ENCODE measurements around the gene FRYL.
"Not testable (repeated sequence)": the region's sequence is repeated elsewhere in the genome, so short reads cannot be mapped to it uniquely, and the experiment has no call there.

The FRYL gene

GRCh38 chr4:48787056-48787455, 7.0 kb upstream of the FRYL start:
- intact Hi-C loops (cut with DNase I), result no loop called here

GRCh38 chr4:48786549-48786948, 6.5 kb upstream of the FRYL start:
- intact Hi-C loops (cut with DNase I), result no loop called here
- DNase-seq, result no peak

More at GRCh38 chr4:48787056-48787455, 7.0 kb upstream of the FRYL start:
- peak in 1 of 10 donors; percentile 20 for DNase-seq

DNA sequence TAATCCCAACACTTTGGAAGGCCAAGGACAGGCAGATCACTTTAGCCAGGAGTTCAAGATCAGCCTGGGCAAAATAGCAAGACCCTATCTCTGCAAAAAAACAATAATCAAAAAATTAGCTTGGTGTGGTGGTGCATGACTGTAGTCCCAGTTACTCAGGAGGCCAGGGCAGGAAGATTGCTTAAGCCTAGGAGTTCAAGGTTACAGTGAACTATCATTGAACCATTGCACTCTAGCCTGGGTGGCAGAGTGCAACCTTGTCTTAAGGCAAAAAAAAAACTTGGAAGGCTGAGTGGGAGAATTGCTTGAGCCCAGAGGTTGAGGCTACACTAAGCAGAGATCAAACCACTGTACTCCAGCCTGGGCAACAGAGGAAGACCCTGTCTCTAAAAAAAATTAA, 5.2 kb upstream of the FRYL start:
- intact Hi-C loops (cut with DNase I), result no loop called here
- DNase-seq, result no peak

GRCh38 chr4:48781968-48782367, 1.9 kb upstream of the FRYL start:
- intact Hi-C loops (cut with DNase I), result loop anchor here (2.0 kb wide), 1 partner anchor 181 kb away; no protein-coding TSS in a partner anchor

GRCh38 chr4:48780865-48781214, 761 bp upstream of the FRYL start:
- intact Hi-C loops (cut with DNase I), result loop anchor here (2.0 kb wide), 1 partner anchor 182 kb away; no protein-coding TSS in a partner anchor
- DNase-seq, result no peak

More at GRCh38 chr4:48781968-48782367, 1.9 kb upstream of the FRYL start:
- no peak for DNase-seq

GRCh38 chr4:48779095-48779997, 733 bp downstream of the FRYL start:
- DNase-seq, result peak; percentile 42 to 96 (median 68)
- intact Hi-C loops (cut with DNase I), result loop anchor here (1.0 to 10.0 kb wide), 4 partner anchors 52 to 435 kb away; partner anchors contain the start of genes OCIAD1 and SLAIN2

DNA sequence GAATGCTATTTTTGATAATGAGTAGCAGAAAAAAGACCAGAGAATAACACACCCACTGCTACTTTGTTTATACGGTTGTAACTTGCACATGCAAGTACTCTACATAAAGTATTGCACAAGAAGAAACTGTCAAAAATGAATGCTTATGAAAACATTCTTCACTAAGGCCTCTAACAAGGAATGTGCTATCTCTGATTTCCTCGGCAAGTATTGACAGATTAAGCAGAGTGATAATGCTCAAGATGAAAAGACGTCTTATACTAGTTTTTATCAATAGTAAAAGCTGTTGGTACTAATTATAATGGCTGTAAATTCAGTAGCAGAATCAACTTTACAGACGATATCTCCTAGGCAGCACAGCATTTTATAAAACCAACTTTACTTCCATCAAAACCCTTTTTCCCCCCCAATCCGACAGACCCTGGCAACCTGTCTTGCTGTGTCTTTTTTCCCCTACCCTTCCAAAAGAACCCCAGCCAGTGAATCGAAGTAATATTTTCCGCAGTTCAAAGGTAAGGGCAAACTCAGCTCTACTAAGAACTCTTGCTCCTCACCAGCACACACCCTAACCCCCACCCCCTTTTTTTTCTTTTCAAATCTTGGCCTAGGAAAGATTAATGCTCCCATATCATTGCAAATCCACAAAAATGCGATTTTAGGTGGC, 1.5 kb downstream of the FRYL start:
- intact Hi-C loops (cut with DNase I), result loop anchor here (1.0 to 10.0 kb wide), 4 partner anchors 53 to 434 kb away; partner anchors contain the start of genes OCIAD1 and SLAIN2
- DNase-seq, result no peak

DNA sequence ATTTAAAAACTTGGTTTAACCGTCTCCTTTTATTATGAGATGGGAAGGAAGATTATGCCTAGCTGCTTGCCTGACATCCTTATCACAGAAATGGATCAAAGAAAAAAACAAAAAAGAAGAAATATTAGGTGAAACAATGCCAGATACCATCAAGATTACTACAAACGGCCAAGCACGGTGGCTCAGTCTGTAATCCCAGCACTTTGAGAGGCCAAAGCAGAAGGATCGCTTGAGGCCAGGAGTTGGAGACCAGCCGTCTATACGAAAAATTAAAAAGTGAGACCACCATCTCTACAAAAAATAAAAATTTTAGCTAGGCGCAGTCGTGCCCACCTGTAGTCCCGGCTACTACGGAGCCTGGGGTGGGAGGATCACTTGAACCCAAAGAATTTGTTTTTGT, 2.3 kb downstream of the FRYL start:
- no peak for DNase-seq
- intact Hi-C loops (cut with DNase I), result loop anchor here (2.0 to 10.0 kb wide), 3 partner anchors 125 to 433 kb away; partner anchors contain the start of gene SLAIN2

DNA sequence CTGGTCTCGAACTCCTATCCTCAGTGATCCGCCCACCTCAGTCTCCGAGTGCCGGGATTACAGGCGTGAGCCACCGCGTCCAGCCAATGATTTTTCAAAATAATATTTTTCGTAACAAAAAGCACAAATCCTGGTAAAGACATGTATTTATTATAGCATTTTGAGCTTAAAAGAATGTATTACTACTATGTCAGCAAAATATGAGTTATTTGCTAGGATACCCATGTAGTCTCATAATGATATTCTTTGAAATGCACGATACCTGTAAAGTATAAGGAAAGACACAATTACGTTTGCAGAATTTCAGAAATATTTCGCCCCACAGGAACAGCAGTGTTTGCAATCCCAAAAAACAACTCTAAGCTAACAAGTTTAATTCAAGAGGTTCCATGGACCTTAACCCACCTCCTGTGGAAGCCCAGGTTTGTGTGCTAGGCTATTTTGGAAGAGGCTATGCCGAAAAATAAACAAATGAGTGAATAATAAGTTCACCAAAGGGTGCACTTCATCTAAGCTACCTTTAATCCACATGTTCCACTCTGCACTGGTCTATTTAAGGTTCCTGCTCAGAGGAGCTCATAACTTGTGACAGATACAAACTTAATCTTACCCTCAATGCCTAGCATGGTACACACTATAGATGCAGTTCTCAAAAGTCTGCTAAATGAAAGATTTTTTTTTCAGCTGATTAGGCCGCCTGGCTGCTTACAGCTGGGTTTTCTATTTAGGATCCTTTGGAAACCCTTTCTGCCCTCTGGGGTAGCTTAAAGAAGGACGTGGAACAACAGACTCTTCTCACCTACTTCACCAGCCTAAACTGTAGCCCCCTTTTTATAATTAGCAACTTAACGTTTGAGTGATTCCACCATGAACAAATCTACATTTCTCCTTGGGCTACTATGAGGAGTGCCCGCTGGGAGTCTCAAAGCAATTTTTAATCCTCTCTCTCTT, 5.0 kb downstream of the FRYL start:
- DNase-seq, result no peak
- intact Hi-C loops (cut with DNase I), result loop anchor here (5.0 to 10.0 kb wide), 2 partner anchors 123 to 430 kb away; partner anchors contain the start of gene SLAIN2

- no peak for DNase-seq
- intact Hi-C loops (cut with DNase I), result loop anchor here (10.0 kb wide), 1 partner anchor 428 kb away; the partner anchor contains the start of gene SLAIN2
Measured at GRCh38 chr4:48772556-48772955, 7.5 kb downstream of the FRYL start.

- no peak for DNase-seq
- intact Hi-C loops (cut with DNase I), result no loop called here
Measured at GRCh38 chr4:48767055-48767929, 12.8 kb downstream of the FRYL start.

DNA sequence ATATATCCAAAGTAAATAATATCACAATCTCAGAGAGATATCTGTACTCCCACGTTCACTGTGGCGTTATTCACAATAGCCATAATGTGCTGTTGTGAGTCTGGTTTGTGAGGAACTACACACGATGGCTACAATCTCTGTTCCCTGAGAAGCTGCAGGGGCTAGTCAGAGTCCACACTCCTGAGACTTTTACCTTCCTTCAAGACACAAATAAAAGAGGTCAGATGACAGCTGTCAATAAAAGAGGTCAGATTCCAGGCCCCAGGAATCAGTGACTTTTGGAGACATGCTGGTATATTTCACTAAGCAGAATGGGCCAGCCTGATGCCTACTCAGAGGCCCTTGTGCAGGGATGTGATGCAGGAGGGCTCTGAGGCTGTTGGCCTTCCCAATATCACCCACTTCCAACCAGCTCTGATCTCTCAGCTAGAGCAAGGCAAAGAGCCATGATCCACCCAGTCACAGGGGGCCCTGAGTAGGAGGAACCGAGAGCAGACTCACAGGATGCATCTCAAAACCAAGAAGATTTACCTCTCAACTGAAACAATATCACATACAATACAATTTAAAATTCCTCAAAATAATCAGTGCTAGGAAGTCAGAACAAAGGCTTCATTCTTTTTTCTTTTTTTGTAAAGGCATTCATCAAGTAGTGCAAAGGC, 13.8 kb downstream of the FRYL start:
- intact Hi-C loops (cut with DNase I), result no loop called here
- DNase-seq, result no peak

DNA sequence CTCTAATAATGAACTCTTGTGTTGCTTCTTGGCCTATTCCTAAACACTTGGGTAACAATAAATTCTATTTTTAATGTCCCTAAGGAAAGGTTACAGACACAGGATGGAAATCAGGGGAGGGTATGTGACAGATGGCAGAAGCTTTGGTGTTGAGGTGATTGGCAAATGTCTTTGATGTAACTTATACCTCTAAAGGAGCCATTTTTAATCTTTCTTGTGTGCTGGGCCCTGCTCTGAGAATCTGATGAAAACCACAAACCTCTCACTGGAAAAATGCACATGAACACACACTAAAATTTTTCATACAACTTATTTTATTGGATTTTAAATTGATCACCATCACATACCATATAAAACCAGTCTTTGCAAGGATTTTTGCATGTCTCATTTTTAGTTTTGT, 17.7 kb downstream of the FRYL start:
- intact Hi-C loops (cut with DNase I), result no loop called here
- no peak for DNase-seq

GRCh38 chr4:48761286-48761685, 18.8 kb downstream of the FRYL start:
- intact Hi-C loops (cut with DNase I), result no loop called here

GRCh38 chr4:48758703-48759102, 21.4 kb downstream of the FRYL start:
- DNase-seq; intact Hi-C loops (cut with DNase I): not testable (repeated sequence)

More at GRCh38 chr4:48761286-48761685, 18.8 kb downstream of the FRYL start:
- DNase-seq, result no peak

DNA sequence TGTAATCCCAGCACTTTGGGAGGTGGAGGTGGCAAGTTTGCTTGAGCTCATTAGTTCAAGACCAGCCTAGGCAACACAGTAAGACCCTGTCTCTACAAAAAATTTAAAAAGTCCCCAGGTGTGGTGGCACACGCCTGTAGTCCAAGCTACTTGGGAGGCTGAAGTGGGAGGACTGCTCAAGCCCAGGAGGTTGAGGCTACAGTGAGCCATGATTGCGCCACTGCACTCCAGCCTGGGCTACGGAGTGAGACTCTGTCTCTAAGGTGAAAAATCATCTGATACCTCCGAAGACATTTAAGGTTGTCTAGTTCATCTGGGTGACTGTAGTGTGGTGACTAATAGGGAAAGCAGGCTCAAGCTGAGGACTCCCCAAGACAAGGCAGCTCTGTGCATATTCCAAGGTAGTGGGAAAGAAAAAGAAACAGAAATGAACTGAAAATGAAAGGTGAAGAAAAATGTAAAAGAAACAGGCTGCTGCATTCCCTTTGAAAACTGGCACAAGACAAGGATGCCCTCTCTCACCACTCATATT, 23.3 kb downstream of the FRYL start:
- intact Hi-C loops (cut with DNase I), result no loop called here
- DNase-seq, result no peak

DNA sequence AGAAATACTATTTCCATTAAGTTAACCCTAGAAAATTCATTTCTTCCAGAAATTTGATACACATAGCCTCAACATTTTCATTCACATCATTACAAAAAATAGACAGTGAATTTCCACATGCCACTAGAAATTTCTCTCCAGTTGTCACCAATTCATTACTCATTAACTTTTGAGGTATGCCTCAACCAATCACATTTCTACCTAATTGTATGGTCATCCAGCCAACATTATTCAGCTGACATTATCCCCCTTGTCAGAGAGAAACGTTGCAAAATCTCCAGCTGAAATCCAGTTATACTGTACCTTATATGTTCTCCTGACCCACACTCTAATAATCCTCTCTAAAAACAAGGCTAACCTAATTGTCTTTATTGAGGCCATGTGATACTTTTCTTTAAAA, 24.8 kb downstream of the FRYL start:
- intact Hi-C loops (cut with DNase I), result no loop called here

GRCh38 chr4:48753159-48753558, 26.9 kb downstream of the FRYL start:
- intact Hi-C loops (cut with DNase I), result no loop called here
- DNase-seq, result no peak

More for the DNA sequence above, 24.8 kb downstream of the FRYL start:
- DNase-seq, result no peak

Measured in posterior cingulate gyrus (tissue), 11 donors.